Stimulated activated CD8-positive, alpha-beta memory T cell treated with anti-CD3 and anti-CD28 coated beads, Interleukin-4, amount 100 ng/mL, for 48 hours (primary cell): ENCODE results near the gene EFNA4.

ENCODE experiments used
- DNase-seq: peaks from one replicate; pipeline ENCODE4 v3.0.0-alpha.2; 2020

Gene EFNA4

DNA sequence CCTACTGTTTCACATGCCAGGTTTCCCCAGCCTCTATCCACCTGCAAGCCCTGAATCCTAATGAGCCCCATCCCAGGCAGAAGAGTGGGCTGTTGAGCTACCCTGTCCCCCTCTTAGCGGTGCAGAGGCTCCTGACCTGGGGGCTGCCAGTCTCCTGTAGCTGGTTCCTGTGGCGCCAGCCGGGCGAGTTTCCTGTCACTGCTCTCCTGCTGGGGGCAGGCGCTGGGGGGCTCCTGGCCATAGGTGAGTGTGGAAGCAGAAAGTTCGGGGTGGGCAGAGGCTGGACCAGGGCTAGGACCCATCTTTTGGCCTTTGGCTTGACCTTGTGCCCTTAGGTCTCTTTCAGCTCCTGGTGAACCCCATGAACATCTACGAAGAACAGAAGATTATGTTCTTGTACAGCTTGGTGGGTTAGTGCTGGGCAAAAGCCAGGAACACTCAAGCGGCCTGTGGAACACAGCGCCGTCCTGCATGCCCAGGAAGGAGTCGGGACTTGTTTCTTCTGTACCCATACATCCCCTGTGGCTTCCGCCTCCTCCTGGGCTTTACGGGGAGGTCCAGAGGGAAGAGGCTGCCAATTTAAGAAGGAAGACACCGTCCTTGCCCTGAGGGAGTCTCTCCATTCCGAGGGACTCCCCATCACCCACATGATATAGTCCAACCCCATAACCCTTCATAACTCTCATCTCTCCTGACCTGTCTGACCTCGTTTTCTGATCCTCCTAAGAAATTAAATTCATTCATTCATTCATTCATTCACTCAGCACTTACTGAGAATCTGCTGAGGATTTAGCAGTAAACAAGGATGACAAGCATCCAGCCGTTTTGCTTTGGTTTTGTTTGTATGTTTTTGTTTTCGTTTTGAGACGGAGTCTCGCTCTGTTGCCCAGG lies 29.0 kb upstream of the EFNA4 start:
- no peak for DNase-seq

DNA sequence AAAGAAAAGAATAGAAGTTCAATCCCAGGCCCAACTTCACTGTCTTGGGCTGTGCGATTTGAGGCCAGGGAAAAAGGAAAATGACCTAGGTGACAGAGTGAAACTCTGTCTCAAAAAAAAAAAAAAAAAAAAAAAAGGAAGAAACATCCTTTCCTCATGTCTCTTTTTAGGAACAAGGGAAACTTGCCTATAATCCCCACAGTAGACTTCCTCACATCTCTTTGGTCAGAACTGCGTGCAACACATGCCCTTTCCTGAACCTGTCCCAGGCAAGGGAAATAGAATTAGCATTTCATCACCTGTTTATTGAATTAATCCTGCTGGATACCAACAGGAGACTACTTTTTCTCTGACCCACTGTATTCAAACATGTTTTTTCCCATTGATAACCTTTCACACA lies 27.6 kb upstream of the EFNA4 start:
- no peak for DNase-seq

DNA sequence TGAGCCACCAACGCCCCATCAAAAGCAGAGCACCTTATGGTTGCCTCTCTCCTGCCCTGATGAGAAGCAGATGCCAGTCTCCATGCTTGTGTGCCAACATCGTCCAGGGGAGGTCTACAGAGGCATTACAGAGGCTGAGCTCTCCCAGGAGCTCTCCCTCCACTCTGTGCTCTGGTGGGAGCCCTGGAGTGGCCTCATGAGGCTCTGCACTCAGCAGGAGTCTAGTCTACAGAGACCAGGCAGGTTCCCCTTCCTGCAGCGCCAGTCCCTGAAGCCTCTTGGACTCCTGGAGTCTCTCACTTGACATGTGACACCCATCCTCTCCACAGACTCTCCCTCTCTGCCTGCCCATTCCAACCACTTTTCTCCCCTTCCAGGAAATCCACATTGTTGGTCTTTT lies 26.5 kb upstream of the EFNA4 start:
- DNase-seq: no peak

DNA sequence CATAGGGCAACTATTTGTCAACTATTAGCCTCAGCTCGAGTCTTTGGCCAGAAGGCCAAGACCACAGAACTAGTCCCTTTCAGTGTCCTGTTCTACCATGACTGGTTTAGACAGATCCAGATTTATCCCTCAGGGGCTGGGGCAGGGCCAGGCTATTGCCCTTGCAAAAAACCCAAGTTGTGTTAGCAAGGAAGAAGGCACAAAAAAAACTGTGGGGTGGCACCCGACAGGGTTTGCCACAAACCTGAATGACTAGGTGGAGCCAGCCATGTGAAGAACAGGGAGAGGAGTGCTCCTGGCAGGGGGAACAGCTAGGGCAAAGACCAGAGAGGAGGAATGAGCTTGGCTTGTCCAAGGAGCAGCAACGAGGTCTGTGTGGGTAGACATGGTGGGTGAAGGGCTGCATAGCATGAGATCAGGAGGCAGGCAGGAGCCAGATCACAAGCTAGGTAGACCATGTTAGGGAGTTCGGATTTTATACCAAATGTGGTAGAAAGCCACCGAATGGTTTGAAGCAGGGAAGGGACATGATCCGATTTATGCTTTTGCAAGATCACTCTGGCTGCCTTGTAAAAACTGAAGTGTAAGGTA lies 25.6 kb upstream of the EFNA4 start:
- DNase-seq: no peak

DNA sequence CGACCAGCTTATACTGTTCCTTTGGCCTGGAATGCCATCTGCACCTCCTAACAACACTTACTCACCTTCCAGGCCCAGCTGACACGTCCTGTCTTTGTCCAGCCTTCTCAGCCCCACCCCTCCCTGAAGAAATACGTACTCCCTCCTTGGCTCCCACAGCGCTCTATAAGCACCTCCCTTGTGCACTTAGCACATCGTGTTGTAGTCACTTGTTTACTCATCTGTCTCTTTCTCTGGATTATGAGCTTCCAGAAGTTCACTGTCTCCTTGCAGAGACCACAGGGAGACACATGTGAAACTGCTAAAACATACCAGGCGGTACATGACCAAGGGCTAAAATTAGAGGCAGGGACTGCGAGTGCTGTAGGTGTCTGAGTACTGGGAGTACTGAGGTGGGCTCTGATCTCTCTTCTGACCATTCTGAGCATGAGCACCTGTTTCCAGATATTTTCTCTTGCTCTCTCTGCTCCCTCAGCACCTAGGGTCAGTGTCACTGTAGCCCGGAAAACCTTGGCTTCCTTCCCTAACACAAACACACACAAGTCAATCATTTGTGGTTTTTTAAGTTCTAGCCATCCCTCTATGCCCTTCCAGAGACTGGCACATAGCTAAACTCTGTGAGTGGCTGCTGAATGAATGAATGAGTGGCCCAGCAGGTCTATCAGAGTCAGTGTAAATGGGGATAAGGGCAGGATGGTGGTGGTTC lies 24.8 kb upstream of the EFNA4 start:
- DNase-seq: no peak

DNA sequence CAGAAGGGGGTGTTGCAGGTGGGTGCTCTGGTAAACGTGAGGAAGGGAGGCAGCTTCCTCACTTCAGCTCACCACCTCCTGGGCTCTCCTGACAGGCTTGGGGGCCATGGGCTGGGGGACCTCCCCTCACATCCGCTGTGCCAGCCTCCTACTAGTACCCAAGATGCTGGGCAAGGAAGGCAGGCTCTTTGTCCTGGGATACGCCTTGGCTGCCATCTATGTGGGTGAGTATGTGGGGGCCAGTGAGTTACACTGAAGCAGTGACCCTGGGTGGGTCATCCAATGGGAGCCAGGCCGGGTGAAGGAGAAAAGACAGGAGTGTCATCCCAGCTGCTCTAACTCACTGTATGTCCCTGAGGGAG lies 24.3 kb upstream of the EFNA4 start:
- no peak for DNase-seq

DNA sequence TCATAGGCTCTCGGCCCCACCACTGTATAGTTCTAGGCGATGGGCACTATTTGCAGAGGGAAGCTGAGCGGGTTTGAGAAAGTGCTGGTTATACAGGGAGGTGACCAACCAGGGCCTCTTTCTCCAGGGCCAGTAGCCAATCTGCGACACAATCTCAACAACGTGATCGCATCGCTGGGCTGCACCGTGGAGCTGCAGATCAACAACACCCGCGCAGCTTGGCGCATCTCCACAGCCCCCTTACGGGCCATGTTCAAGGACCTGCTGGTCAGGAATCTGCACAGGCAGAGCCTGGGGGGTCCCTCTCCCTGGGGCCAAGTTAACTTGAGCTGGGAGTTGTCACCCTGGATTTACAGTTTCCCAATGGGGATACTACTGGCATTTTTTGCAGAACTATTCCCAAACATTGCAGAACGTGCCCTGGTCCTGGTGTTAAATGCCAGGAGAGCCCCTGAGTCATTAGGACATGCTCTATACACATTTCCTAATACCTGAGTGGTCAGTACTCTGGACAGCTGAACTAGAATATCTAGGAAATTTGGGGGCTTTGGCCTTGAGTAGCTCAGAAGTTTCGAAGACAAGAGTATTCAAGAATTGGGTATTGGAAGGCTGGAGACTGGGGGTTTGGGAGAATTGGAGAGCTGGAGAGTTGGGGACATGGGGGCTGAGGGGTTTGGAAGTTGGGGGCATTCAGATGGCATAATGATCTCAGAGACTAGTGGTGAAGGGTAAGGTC lies 23.0 kb upstream of the EFNA4 start:
- no peak for DNase-seq

DNA sequence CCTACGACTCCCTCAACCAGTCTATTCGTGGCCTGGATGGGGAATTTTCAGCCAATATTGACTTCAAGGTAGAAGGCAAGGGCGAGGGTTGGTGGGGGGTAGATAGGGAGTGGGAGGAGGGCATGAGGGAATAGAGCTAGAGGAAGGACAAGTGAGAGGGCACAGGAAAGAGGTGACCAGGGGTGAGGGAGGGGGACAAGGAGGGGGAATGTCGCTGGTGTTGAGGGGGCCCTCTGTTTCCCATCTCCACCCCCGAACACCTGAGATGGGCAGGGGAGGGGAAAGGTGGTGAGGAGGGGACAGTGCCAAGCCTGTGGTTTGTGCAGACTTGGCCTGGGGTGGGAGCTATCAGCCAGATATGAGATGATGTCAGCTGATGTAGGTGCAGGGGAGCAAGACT lies 20.8 kb upstream of the EFNA4 start:
- DNase-seq: no peak

DNA sequence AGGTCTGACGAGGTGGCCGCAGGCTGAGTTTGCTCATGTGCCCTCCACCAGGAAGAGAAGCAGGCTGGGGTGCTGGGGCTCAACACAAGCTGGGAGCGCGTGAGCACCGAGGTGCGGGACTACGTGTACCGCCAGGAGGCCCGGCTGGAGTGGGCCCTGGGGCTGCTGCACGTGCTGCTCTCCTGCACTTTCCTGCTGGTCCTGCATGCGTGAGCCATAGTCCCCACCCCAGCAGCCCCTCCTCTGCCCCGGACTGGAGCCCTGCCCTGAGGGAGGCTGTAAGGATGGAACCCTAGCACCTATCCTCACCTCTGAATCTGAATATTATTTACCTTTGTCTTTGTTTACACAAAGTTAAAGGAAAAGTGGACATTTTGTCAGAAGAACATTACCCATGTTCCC lies 20.2 kb upstream of the EFNA4 start:
- no peak for DNase-seq

DNA sequence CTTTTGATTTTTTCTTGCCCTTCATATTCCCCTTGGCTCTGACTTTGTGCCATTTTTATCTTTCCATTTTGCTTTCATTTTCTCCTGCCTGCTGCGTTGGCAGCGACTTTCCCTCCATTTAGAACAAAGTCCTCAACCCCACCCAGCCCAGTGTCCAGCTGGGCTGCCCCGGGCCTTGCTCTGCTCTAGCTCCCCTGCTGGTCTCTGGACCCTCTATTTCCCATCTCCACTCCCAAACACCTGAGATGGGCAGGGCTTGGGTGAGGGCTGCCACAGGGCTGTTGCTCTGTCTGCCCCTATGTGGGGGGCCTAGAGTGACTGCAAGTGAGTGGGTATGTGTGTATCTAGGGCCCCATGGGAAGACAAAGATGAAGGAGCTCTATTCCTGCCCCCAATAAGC lies 19.7 kb upstream of the EFNA4 start:
- DNase-seq: no peak

DNA sequence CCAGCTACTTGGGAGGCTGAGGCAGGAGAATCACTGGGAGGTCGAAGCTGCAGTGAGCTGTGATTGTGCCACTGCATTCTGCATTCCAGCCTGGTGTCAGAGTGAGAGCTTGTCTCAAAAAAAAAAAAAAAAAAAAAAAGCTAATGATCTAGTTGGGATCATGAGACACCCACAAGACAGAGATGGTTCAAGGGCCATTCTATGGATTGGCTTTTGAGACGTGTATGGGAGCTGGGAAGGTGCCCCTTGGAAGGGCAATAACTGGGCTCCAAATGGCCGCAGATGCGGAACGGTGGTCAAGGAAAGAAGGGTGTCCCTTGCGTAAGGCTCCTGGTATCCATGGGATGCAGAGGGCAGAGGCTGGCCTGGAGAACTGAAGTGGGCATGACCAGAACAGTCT lies 19.2 kb upstream of the EFNA4 start:
- DNase-seq: no peak

DNA sequence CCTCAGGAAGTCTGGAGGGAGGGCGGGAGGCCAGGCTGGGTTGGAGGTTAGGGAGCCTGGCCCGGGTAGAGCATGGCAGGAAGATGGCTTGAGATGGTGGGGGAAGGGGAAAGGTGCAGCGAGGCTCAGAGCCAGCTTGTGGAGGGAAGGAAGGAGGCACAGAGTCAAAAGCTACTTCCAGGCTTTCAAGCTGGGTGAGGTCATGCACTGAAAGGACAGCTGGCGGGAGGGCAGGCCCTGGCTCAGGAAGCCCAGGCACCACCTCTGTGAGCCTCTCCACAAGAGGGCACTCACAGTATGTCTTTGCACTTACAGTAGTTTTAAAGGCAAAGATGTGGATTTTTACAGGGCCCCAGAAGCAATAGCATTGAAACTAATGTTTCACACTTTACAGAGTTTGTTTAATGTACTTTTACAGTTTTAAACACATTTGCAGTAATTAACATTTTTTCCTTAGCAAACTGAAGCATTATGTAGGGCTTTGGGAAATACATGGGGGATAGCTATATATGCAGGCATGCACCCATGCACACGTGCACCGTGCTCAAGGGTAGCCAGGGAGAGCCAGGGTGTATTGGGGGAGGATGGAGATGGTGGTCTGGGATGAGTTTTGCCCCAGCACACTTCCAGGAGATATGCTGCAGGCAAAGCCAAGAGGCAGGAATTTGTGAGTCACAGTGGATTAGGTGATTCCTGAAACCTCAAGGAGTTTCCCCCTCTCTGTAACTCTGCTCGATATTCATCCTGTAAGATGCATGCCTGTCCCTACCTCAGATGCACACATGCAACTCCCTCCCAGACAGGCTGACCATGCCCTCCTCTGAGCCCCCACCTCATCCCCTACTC lies 18.5 kb upstream of the EFNA4 start:
- peak; percentile 67 for DNase-seq

DNA sequence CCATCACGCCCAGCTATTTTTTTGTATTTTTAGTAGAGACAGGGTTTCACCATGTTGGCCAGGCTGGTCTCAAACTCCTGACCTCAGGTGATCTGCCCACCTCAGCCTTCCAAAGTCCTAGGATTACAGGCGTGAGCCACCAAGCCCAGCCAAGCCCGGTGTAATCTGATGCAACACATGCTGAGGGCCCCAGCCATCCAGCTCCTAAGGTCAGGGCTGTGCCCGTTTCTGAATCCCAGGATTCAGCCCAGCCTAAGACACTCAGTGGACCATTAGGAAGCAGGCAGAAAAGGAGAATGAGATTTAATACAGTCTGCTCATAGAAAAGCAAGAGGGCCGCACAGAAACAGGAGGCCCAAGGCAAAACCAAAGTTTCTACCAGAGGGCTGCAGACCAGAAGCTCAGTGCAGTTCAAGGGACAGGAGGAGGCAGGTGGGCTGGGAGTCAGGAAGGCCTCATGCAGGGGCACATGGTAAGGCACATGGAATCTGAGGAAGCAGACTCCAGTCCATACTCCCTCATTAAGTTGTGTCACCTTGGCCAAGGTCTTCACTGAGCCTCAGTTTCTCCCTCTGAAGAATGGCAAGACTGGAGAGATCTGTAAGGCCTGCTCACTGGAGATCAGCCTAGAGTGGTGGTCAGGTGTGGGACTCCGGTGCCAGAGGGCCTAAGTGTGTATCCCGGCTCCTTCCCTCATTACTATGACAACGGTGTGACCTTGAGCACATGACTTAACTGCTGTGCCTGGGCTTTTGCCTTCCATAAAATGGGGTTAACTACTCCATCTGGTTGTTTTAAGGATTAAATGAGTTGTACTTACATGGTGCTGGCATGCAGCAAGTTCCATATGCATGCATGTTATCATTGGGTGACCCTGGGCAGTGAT lies 14.8 kb upstream of the EFNA4 start:
- no peak for DNase-seq

DNA sequence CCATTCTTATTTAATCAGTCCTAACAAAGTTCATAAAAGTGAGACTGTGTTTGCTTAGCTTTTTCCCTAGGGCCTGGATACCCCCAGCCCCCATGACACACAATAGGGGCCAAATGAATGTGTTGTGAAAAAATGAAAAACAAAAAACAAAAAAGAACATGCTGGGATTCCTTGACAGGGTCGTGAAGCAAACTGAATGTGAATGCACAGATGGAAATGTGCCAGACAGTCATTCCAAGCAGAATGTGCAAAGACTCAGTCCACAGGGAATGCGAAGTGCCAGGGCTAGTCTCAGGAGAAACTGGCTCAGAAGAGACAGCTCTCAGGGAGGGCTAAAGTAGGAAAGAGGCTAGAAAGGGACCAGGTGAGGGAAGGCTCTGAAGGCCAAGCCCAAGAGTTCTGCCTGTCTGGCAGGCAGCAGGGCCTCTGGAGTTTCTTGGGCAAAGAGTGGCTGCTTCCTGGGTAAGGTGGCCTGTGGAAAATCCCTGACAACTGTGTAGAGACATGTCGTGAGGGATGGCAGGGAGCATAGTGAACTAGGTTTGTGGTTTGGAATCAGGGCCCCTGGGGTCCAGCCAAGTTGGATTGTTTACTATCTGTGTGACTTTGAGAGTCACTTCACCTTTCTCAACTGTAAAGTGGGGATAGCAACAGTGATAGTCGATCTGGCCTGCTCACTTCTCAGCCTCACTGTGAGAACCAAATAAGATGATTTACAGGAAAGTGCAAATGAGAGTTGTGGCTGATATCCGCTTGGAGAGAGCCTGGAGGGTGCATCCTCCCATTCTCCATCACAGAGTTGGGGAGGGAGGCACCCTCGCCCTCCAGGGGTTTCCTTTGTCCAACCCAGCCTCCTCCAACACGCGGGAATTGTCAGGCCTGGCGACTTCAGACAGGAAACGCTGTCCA lies 13.6 kb upstream of the EFNA4 start:
- no peak for DNase-seq

DNA sequence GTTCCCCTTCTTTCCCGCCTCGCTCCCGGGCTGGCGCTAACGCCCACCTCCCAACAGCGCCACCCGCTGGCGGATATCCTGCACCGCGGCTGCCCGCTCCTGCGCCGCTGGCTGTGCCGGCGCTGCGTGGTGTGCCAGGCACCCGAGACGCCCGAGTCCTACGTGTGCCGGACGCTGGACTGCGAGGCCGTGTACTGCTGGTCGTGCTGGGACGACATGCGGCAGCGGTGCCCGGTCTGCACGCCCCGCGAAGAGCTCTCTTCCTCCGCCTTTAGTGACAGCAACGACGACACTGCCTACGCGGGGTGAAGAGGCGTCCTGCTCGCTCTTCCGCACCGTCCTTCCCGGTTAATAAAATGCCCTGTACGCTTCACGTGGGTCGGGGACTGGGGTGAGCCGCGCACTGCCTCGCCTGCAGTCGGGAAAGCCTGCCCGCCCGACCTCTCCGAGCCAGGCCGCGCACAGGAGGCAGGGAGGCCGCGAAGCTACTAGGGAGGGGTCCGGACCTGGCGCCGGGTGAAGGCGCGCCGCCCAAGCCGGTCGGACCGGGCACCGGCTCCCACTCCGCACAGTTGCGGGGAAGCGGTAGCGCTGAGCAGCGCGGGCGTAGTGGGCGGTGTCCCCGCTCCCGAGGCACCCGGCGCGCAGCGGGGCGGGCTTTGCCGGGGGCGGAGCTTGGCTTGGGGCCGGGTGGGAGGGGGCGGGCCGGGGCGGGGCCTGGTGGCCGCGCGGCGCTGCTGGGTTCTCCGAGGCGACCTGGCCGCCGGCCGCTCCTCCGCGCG lies 12.8 kb upstream of the EFNA4 start, which contains the start of gene ADAM15:
TSS of gene ADAM15 (plus strand) at position 757 of the 782 bp plus-strand sequence. CDS start 71 bp downstream, outside the sequence.
- peak; percentile 90 for DNase-seq

DNA sequence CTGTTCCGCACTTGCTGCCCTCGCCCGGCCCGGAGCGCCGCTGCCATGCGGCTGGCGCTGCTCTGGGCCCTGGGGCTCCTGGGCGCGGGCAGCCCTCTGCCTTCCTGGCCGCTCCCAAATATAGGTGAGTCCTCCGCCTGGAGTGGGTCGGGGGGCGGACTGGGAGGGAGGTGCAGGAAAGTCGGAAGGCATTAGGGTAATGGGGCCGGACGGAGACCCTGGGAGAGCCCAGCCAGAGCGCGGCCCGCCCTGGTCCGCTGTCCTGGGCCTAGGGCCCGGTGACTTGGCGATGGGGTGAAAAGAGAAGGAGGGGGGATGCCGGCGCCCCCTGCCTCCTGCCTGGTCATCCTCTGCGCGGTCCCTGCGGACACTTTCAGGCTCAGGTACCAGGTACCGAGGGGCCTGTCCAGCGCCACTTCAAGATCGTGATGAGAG lies 12.2 kb upstream of the EFNA4 start:
- DNase-seq: no peak

DNA sequence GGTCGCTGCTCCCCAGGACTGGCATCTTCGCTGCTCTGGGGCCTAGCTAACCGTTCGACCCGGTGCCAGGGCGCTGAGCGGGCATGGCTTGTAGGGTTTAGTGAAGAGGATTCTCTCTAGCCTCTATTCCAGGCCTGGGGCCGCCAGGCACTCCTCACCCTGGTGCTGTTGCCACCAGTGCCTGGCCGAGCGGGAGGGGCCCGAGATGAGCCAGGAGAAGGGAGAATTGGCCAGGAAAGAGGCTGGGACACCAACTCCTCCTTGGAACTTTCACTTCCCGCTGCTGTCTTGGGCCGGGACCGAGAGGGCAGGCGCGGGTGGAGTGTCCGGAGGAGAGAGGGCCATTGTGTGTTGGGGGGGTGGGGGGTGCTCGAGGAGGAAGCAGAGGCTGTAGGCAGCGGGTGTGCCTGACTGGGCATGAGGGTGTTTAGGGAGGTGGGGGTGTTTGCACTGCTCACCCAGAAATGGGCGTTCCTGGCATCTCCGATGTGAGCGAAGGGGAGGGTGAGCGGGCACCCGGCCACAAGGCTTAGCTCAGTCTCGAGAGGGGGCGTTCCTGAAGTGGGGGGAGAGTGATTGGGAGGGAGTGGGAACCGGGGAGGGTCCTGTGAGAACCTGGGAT lies 11.7 kb upstream of the EFNA4 start:
- peak; percentile 61 for DNase-seq
